NCI-H1417 (cell line): Measurements from ENCODE around the gene DGKK.
A peak's percentile ranks its signal among the peaks of the same experiment; 100 is the strongest.

ENCODE experiments used
- DNase-seq, 3 experiments: peaks; one replicate each; lab custom pipeline; 2025; lab: John Stamatoyannopoulos, UW

DGKK gene, protein sequence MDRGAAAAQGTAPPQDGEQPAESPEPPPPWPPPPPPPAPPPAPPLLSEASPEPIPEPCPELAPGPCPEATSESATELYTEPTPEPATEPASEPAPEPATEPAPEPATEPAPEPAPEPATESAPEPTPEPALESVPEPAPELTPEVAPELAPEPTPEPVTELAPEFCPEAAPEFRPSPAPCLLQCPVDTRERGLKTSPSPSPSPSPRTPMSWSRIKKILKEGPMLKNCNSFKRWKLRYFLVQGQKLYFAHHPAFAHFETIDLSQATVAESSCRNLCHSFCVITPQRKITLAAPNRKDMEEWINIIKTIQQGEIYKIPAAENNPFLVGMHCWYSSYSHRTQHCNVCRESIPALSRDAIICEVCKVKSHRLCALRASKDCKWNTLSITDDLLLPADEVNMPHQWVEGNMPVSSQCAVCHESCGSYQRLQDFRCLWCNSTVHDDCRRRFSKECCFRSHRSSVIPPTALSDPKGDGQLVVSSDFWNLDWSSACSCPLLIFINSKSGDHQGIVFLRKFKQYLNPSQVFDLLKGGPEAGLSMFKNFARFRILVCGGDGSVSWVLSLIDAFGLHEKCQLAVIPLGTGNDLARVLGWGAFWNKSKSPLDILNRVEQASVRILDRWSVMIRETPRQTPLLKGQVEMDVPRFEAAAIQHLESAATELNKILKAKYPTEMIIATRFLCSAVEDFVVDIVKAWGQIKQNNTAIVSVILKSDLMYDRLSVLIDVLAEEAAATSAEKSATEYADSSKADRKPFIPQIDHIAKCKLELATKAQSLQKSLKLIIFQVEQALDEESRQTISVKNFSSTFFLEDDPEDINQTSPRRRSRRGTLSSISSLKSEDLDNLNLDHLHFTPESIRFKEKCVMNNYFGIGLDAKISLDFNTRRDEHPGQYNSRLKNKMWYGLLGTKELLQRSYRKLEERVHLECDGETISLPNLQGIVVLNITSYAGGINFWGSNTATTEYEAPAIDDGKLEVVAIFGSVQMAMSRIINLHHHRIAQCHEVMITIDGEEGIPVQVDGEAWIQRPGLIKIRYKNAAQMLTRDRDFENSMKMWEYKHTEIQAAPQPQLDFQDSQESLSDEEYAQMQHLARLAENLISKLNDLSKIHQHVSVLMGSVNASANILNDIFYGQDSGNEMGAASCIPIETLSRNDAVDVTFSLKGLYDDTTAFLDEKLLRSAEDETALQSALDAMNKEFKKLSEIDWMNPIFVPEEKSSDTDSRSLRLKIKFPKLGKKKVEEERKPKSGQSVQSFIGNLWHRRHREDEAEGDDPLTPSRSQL

DNA sequence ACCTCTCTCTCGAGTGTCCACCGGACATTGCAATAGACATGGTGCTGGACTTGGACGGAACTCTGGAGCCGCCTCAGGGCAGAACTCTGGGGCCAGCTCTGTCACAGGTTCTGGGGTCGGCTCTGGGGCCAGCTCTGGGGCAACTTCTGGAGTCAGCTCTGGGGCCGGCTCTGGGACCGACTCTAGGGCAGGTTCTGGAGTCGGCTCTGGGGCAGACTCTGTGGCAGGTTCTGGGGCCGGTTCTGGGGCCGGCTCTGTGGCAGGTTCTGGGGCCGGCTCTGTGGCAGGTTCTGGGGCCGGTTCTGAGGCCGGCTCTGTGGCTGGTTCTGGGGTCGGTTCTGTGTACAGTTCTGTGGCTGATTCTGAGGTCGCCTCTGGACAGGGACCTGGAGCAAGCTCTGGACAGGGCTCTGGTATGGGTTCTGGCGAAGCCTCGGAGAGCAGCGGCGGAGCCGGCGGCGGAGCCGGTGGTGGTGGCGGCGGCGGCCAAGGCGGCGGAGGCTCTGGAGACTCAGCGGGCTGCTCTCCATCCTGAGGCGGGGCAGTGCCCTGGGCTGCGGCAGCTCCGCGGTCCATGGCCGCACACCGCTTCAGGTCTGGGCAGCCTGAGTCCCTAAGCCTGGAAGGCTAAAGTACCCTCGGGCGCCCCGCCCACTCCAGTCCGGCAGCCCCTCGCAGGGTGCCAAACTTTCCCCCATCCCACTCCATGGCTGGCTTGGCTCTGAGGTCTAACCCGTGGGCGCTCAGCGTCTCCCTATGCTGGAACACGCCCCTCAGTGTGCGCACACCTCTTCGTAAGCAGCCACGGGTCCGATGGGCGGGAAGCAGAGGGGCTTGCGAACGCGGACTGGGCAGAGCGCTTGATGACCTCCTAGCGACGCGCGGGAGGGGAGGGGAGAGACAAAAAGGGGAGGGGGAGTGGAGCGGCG is at the start of gene DGKK:
TSS of gene DGKK (minus strand) at position 723 of the 929 bp plus-strand sequence. CDS start at position 576, 147 bp downstream.
- no peak for DNase-seq

DNA sequence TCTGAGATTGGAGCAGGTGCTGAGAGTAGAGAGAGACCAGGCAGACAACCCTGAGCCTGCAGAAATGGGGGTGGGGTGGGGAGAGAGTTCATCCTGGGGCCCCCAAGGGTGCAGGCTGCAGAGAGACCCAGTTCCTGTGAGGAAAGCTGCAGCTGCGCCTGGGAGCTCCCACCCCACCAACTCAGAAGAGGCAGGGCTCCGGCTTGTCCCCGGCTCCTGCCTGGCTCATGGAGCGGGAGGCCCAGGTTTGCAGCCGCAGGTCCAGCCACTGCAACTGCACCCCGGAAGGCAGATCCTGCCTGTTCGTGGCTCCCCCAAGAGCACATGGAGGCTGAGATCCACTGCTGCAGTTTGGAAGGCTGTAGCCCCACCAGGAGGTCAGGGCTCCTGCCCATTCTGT is 44.2 kb upstream of the DGKK start:
- no peak for DNase-seq

DNA sequence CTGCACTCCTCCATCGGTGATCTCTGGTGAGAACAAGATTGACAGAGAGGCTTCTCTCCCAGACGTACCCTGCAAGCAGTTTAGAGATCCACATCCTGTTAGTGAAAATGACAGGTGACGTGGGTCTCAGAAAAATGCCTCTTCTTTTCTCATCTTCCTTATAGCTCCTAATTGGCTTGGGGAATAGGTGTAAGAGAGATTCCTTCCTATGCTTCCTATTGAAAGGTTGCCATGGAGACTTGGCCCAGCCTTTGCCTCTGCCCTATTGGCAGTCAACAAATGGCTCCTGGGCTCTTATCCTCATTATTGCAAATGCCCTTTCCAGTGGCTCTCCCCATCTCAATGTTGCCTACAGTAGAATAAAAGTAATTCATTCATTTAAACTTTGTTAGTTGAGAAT is 26.5 kb upstream of the DGKK start:
- DNase-seq = peak in 1 of 3 experiments; percentile 11

DNA sequence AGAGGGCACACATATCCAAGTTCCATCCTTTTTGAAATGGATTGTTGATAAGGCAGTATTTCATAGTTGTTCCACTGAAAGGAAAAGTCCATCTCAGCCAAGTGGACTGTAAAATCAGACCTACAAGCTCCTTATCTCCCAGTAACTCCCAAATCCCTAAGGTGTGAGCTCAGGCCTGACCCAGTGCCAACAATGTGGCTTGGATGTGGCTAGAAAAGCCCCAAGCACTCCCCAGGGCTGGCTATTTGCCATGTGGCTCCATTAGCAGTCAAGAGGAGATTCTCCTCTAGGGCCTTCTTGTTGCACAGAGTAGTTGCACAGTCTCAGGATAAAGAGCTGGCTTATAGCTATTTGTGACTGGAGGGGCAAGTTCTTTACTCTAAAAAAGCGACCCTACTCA is 25.0 kb upstream of the DGKK start:
- DNase-seq = no peak

DNA sequence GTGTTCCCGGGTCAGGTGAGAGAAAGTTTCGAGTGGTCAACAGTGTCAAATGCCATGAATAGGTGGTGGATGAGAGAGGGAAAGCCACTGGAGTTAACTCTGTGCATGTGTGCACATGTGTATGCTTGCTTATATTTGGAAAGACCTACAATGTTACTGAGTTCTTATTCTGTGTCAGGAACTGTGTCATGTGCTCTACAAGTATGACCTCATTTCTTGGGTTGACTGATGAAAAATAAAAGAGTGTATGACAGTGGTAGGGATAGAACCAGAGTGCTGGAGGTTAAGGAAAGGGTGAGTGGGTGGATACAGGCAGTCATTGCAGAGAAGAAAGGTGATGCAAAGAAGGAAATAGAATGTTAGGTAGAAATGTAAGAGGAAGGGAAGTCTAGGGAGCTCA is 22.1 kb upstream of the DGKK start:
- DNase-seq = no peak

DNA sequence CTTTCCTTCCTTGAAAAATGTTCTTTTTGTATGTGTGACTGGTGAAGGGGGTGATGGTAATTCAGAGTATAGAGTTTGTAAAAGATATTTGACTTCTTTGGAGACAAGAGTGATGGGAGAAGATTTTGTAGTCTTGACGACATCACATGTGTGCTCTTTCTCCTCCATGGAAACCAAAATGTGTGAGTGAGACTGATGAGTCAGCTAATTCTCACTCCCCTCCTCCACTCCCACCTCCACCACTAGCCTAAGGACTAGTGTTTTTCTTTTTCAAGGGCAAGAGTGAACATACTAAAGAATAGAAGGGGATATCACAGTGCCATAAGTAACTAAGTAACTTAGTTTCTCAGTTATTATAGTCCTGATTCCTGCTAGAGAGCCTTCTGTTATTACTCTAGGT is 14.0 kb upstream of the DGKK start:
- DNase-seq = no peak

DNA sequence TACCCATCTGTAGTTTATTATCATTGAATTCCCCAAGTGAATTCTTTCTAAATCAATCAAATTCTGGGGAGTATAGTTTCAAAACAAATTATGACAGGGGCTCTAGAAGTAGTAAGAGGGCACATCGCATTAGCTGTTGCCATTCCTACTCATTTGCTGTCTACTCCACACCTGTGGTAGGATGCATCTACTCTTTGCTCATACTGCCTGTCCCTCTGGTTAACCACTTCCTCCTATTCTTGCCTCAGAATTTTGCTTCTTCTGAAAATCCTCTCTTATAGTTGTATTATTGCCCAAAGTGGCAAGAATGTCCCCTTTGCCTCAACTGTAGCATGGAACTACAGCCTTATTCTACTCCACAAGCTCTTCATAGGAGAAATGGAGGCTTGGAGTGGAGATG is 12.7 kb upstream of the DGKK start:
- no peak for DNase-seq

DNA sequence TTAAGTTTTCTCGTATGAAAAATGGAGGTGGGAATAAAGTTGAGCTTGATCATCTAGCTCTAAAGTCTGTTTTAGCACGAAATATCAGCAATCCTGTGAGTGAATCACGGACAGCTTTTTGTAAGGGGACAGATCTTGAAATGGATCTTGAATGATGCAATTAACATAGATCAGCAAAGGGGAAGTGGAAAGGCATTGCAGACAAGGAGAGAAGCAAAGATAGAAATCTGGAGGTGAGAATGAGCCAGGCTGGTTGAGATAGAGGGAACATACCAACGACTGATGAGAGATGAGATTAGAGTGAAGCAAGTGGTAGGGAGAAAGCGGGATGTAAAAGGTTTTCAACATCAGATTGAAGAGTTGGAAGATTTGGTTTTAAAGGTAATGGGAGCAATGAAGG is 4.6 kb upstream of the DGKK start:
- DNase-seq = no peak

DNA sequence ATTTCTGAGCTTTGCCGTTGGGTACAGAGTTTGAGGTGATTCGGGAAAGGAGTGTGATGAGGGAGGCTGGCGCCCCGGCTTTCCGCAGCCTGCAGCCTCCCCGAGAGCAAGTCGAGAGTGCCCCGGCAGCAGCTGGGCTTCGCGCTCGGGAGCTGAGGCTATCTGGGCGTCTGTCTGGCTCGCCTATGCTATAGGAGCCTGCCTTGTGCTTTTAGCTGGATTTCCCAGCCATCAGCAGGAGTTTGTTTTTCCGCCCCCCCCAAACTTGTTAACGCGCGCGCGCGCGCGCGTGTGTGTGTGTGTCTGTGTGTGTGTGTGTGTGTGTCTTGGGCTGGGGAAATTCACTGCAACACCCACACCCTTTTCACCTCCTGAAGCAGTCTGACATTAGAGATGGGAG is 765 bp upstream of the DGKK start:
- DNase-seq = peak in 1 of 3 experiments; percentile 9

DNA sequence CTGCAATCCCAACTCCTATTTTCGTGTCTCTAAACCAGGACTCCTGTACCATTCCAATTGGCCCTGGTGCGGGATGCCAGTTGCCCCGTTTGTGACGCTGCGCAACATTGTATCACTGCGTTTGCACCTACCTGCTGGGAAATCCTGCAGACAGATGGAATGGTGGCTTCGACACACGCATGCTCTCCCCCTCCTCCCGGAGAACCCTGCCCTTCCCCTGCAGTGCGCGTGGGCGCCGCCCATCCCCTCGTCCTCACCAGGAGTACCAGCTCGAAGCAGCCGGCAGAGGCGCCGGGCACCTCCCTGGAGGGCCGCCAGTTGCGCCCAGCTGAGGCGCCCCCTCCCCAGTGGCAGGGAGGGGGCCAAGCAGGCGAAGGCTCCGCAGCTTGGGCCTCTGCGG is 1.4 kb downstream of the DGKK start:
- no peak for DNase-seq

DNA sequence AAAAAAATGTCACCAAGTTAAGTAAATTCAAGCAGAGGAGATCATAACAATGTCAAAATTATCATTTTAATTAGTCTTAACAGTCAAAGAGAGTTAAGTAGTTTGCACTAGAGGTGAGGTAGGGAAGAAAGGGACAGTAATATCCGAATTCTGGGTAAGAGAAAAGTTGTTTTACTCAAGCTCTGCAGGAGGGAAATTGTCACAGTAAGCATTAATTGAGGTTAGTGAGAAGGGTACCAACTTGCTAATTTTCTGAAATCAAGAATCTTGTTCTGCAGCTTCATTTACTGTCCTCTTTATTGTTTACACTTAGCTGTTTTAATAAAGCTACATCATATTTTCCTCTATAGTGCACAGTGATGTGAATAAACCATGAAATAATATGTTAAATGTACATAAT is 11.0 kb downstream of the DGKK start:
- no peak for DNase-seq

DNA sequence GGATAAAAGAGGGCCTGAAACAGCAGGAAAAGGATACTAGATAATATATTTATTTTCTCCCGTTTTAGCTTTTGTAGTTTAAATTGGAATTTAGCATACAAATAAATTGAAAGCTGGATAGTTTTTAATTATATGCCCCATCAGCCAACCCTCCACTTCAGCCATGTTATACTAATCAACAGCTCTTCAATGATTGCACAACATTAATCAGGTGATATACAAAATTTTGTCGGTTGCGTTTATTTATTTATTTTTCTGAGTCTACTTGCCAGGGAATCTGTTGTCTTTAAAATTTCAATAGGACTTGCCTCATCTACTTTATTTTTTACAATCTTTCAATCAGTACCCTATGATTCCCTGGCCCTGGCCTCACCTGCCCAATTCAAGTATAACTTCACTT is 12.1 kb downstream of the DGKK start:
- DNase-seq = no peak

DNA sequence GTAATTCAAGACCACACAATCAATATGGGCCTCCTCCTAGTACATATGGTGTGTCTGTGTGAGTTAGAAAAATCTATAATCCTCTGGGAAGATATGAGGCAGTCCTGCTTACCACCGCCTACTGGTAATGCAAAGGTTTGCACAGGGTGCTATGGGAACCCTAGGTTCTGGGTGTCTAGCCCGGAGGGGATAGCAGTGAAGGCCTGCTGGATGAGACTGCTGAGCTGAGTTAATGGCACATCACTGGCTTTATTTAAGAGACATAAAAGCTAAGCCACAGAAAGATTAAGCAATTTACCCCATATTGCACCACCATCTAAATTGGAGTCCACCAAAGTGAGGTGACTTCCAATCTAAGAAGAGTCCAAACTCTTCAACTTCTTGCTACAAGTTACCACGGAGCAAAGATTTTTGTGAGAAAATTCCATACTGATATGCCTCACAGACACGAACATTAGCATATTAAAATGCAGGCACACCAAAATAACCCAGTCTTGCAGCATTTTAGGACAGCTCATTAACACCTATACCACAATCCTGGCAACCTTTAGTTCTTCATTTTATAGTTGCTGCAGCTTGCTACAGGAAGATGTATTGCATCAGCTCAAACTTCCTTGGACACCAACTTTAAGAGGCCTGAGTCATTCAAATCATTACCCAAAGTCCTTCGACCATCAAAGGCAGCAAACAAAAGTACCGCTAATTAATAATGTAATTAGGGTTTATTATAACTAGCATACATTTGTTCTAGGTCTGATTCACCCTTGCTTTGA is 13.7 kb downstream of the DGKK start:
- no peak for DNase-seq

DNA sequence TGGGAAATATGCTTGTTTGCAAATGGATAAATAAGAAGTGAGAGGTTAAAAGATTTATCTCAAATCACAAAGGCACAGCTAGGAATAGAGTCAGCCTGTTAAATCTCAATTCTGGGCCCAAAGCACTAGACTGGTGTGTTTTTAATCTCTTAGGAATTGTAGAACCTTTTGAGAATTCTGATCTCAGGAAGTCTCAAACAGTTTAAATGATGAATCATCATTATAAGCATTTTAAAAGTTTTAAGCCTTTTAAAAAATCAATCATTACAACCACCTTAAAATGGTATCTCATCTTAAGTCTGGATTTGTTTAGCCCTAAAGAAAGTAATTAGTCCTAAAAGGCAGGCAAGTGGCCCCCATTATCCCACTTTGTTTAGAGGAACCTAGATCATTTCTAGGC is 17.8 kb downstream of the DGKK start:
- no peak for DNase-seq

DNA sequence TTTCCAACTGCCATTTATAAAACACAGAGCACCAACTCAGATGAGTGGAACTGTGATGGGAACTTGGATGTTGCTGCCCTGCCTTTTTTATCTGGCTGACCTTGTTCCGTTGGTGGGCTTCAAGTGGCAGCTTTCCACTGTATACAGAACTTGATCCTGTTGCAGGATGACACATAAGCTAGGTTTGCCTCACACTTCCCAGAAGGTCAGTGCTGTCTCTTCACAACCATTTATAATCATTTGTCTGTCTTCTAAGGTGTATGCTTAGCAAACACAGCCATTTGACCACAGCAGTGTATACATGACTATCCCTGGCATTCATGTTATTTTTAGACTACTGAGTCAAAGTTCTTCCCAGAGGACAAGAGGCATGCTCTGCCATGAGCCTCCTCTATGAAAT is 20.3 kb downstream of the DGKK start:
- DNase-seq = no peak

DNA sequence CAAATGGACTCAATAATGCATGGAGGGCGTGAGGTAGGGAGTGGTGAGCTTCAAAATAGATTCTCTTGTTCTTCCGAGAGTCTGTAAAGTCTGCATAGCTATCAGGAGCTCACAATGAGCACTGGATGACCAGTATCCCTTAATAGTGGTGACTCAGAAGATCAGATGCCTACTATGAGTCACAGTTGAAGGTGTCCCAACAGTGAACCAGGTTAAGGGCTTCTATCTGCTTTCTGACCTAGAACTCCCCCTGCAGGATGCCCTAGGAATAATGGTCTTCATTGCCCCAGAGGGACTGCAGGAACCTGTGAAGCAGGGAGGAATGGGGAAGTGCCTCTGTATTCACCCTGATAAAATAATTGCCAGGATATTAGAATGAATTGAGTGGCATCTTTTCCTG is 22.1 kb downstream of the DGKK start:
- no peak for DNase-seq

DNA sequence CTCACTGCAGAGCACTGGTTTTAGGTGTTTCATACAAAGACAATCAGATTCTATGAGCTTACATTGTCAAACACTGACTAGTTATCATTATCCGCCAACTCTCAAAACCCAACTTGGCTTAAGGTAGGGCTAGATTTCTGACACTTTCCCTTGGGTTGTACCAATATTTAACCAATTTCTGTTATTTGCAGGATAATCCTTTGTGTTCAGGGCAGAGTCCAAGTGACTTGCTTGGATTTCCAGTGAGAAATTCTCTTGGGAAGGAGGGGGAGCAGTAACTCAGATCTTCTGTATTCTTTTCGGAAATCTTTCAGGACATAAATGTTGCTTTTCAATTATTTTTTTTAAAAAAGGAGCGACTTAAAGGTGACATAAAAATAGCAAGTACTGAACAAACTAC is 23.1 kb downstream of the DGKK start:
- DNase-seq = no peak

DNA sequence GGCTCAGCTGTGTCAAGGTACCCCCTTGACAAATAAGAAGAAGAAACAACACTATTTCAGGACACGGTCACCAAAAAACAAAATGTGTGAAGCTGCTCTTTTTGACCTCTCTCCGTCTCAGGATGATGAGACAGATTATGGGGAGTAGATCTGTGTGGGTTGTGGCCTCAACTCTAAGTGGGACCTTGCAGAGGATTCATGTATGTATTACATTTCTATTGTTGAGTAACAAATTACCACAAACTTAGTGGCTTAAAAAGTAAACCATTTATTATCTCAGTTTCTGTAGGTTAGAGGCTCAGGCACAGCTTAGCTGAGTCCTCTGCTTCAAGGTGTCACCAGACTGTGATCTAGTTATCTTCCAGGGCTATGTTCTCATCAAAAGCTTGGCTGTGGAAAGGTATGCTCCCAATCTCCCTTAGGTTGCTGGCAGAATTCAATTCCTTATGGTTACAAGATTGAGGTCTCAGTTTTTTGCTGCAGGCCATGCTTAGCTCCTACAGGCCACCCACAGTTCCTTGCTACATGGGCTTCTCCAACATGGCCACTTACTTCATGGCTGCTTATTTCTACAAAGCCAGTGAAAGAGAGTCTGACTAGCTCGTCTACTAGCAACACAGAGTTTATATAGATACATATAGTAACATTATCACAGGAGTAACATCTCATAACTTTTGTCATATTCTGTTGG is 28.1 kb downstream of the DGKK start:
- no peak for DNase-seq

DNA sequence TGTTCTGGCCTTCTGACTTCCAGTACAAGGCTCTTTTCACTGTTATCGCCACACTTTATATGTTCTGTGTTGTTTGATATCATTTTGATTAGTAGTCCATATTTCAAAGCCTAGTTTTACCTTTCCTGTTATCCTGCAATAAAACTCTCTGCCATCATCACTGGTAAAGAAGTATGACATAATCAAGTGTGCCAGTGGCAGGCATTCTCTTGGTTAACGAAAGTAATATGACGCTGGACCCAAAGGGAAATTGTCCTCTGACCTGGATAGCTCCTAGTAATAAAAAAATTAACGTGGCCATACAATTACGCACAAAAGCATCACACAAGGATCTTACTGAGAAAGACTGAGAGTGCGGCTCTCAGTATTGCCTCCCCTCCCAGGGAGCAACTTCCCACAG is 33.8 kb downstream of the DGKK start:
- no peak for DNase-seq

DNA sequence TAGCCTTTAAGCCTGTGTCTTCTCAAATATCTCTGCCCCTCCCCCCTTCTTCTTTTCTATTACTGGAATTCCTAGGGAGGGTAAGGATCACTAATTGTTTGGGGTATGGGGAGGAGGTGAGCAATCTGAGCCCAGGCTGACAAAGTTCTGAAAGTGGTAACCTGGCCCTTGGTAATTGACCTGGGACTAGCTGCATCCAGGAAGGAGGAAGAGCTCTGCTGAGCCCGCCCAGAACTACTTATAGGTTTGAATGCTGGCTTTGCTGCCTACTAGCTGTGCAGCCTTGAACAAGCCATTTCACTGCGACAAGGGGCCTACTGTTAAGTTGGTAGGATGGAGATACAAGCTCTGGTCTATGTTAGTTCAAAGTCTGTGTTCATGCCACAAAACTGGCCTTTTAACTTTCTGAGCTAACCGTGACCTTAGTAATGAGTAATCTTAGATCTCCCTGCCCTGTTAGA is 37.8 kb downstream of the DGKK start:
- no peak for DNase-seq
